Measurements from ENCODE around the gene CCBE1.

GRCh38 chr18:59686260-59686659 is 11.0 kb downstream of the CCBE1 start:
- TF ChIP-seq POLR2A (IDR thresholded peaks at IDR 0.05; ENCODE audit: low read depth, low read length) (no peak), TAF1 (IDR thresholded peaks at IDR 0.05; ENCODE audit: borderline replicate concordance, low read depth, low read length) (no peak), POLR2AphosphoS5 (IDR thresholded peaks at IDR 0.05; ENCODE audit: low read depth, low read length) (no peak)

All from GM12892 (cell line).